Measurements from ENCODE around the gene ZNF519. TPM values are rescaled to one million over a fixed set of nuclear protein-coding genes. Genes with fewer than 3 reads are reported as not detected.
A peak's percentile ranks its signal among the peaks of the same experiment; 100 is the strongest.
"Not testable (repeated sequence)": the region's sequence is repeated elsewhere in the genome, so short reads cannot be mapped to it uniquely, and the experiment has no call there.

ZNF519 gene
- 0.91 to 3.6 TPM (median 1.5 TPM) in 3 replicates for polyA plus RNA-seq
- polyA plus RNA-seq (2011; ENCODE audit: low read depth): 1.1 TPM
- 0.48 and 0.78 TPM in 2 replicates for polyA plus RNA-seq (2011; cell fraction: cytosol; rRNA removed)
- polyA plus RNA-seq (2011; cell fraction: nucleus; rRNA removed): 4.8 and 5.0 TPM in 2 replicates
- polyA plus RNA-seq (2012; ENCODE audit: low replicate concordance): 0.41 and 0.79 TPM in 2 replicates
- polyA minus RNA-seq: 2.4 to 6.6 TPM (median 2.9 TPM) in 3 replicates
- not detected for polyA minus RNA-seq (2011; cell fraction: cytosol; rRNA and poly(A)+ RNA removed)
- polyA minus RNA-seq (2011; cell fraction: nucleus; rRNA and poly(A)+ RNA removed): 4.1 and 8.1 TPM in 2 replicates

DNA sequence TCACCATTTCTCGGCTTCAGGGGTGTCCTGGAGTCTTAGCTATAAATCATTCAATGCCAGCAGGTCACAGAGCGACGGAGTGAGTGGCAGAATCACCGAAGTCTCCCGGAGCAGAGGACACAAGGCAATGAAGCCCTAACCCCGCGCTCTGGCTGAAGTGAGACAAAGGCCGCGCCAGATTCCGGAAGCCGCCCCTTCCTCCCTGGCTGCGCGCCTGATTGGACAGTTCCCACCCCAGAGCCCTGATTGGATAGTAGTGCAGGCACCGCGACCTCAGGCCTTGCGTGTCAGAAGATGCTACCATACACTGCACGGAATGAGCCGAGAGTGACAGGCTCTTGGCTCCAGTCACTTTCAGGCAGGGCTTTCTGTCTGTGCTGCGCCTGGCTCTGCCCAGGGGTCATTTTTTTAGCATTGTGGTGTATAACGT lies at the start of gene ZNF519:
TSS of gene ZNF519 (minus strand) at position 165 of the 430 bp plus-strand sequence. CDS start at position 7, 158 bp downstream.
- H3K79me2 ChIP-seq (ENCODE audit: control insufficient read depth, insufficient read depth, low read length); H3K9me1 ChIP-seq (ENCODE audit: control insufficient read depth, extremely low read depth, insufficient read depth, low read length); H3K4me1 ChIP-seq (ENCODE audit: control insufficient read depth, extremely low read depth, insufficient read depth, low read length); H3K36me3 ChIP-seq (ENCODE audit: control insufficient read depth in 2 of 2, extremely low read depth in 1 of 2, insufficient read depth in 2 of 2, low read length in 2 of 2); dilution Hi-C loops (cut with MboI; ENCODE audit: extremely low pct_ligation_motif_present, low sequenced_read_pairs); H4K20me1 ChIP-seq (ENCODE audit: control insufficient read depth, extremely low read depth, insufficient read depth, low read length); H3K27me3 ChIP-seq (ENCODE audit: control insufficient read depth, extremely low read depth, insufficient read depth, low read length); H3K9me3 ChIP-seq (ENCODE audit: control insufficient read depth, low read depth, low read length): not testable (repeated sequence)
- DNase-seq (ENCODE audit: low read depth, low spot score): peak; percentile 73
- H3K4me2 ChIP-seq (ENCODE audit: control insufficient read depth, extremely low read depth, insufficient read depth, low read depth, low read length): peak within 1 kb of the TSS; percentile 45
- peak within 1 kb of the TSS; percentile 43 for H3K27ac ChIP-seq (ENCODE audit: control insufficient read depth, insufficient read depth, low read length)
- H3K4me3 ChIP-seq (ENCODE audit: control insufficient read depth in 2 of 3, extremely low read depth in 1 of 3, insufficient read depth in 2 of 3, low read depth in 1 of 3, low read length in 3 of 3): peak within 1 kb of the TSS; percentile 67 to 73 (median 70)
- peak; percentile 41 for FAIRE-seq
- peak within 1 kb of the TSS; percentile 82 for H2AFZ ChIP-seq (ENCODE audit: control insufficient read depth, low read length)
- peak within 1 kb of the TSS; percentile 66 for H3K9ac ChIP-seq (ENCODE audit: control insufficient read depth, extremely low read depth, insufficient read depth, low read length)

DNA sequence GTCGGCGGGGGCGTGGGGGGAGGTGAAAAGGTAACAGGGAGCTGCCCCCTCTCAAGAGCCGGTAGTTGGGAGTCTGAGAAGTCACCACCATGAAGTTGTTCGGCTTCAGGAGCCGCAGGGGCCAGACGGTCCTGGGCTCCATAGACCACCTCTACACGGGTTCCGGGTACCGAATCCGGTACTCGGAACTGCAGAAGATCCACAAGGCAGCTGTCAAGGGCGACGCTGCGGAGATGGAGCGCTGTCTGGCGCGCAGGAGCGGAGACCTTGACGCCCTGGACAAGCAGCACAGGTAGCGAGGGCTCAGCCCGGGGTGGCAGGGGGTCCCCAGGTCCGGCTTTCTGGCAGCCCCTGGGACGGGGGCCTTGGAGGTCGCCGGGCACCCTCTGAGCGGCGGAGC lies 47.1 kb upstream of the ZNF519 start:
- FAIRE-seq: no peak
- Histone ChIP-seq H2AFZ (ENCODE audit: control insufficient read depth, low read length) (no peak overlapping the region), H3K4me1 (ENCODE audit: control insufficient read depth, extremely low read depth, insufficient read depth, low read length) (no peaks in the 10 kb centered on the region), H3K4me2 (ENCODE audit: control insufficient read depth, extremely low read depth, insufficient read depth, low read depth, low read length) (no peak overlapping the region), H3K9me3 (ENCODE audit: control insufficient read depth, low read depth, low read length) (no peaks in the 10 kb centered on the region), H3K4me3 (ENCODE audit: control insufficient read depth in 2 of 3, extremely low read depth in 1 of 3, insufficient read depth in 2 of 3, low read depth in 1 of 3, low read length in 3 of 3) (peak overlapping the region in 1 of 3 experiments; percentile 37), H3K9me1 (ENCODE audit: control insufficient read depth, extremely low read depth, insufficient read depth, low read length) (no peaks in the 10 kb centered on the region), H3K36me3 (ENCODE audit: control insufficient read depth in 2 of 2, extremely low read depth in 1 of 2, insufficient read depth in 2 of 2, low read length in 2 of 2) (no peaks in the 10 kb centered on the region), H4K20me1 (ENCODE audit: control insufficient read depth, extremely low read depth, insufficient read depth, low read length) (no peaks in the 10 kb centered on the region), H3K27me3 (ENCODE audit: control insufficient read depth, extremely low read depth, insufficient read depth, low read length) (no peaks in the 10 kb centered on the region), H3K9ac (ENCODE audit: control insufficient read depth, extremely low read depth, insufficient read depth, low read length) (no peak overlapping the region), H3K79me2 (ENCODE audit: control insufficient read depth, insufficient read depth, low read length) (no peaks in the 10 kb centered on the region), H3K27ac (ENCODE audit: control insufficient read depth, insufficient read depth, low read length) (no peak overlapping the region)
- no peak for DNase-seq (ENCODE audit: low read depth, low spot score)
- dilution Hi-C loops (cut with MboI; ENCODE audit: extremely low pct_ligation_motif_present, low sequenced_read_pairs): no loop called here
- TF ChIP-seq, protein P1, sequence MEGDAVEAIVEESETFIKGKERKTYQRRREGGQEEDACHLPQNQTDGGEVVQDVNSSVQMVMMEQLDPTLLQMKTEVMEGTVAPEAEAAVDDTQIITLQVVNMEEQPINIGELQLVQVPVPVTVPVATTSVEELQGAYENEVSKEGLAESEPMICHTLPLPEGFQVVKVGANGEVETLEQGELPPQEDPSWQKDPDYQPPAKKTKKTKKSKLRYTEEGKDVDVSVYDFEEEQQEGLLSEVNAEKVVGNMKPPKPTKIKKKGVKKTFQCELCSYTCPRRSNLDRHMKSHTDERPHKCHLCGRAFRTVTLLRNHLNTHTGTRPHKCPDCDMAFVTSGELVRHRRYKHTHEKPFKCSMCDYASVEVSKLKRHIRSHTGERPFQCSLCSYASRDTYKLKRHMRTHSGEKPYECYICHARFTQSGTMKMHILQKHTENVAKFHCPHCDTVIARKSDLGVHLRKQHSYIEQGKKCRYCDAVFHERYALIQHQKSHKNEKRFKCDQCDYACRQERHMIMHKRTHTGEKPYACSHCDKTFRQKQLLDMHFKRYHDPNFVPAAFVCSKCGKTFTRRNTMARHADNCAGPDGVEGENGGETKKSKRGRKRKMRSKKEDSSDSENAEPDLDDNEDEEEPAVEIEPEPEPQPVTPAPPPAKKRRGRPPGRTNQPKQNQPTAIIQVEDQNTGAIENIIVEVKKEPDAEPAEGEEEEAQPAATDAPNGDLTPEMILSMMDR (optimal IDR thresholded peaks at IDR 0.05 in 1 of 3, IDR thresholded peaks at IDR 0.05 in 1 of 3, conservative IDR thresholded peaks at IDR 0.05 in 1 of 3; ENCODE audit: extremely low read depth in 1 of 3, insufficient read depth in 2 of 3, low read length in 3 of 3): no peak
- TF ChIP-seq EZH2 (IDR thresholded peaks at IDR 0.05; ENCODE audit: low read length): no peak
